HepG2 (cell line): ENCODE measurements around the gene TSNAX. TPM values are rescaled to one million over a fixed set of nuclear protein-coding genes. Genes with fewer than 3 reads are reported as not detected.

Experiments
- ATAC-seq: fragments of 200-7000 bp; cut with Tn5 transposase; 3 replicates; pipeline ENCODE4 v1.9.1; 2020; ENCODE audit warnings: mild to moderate bottlenecking, moderate library complexity
- BruUV-seq: library from RNA; stranded (reverse); fragments of 400-500 nt; replicated peaks from 2 replicates; lab custom pipeline; 2021; lab: Mats Ljungman, UMichigan
- CTCF ChIA-PET: fragments of 300-600 bp; formaldehyde crosslinking; extraction: SDS; loops from one replicate; lab custom pipeline; 2021; ENCODE audit warnings: low total read pairs, inconsistent platforms, low intra/inter-chr PET ratio; lab: Yijun Ruan, JAX
- POLR2A ChIA-PET: fragments of 350-600 bp; sonication (Branson Sonifier 250); formaldehyde crosslinking; loops from one replicate; lab custom pipeline; 2020; ENCODE audit warnings: antibody characterized with exemption, inconsistent platforms; lab: Yijun Ruan, JAX
- DNase-seq: peaks from one replicate; pipeline ENCODE4 v3.0.0-alpha.2; 2015; ENCODE audit warnings: low spot score
- FAIRE-seq: peaks from 3 replicates; lab custom pipeline; 2011; peaks lifted over from hg19 to GRCh38; lab: Jason Lieb, UNC
- H2AFZ ChIP-seq: one replicate; pipeline ENCODE4 v1.6.1; 2011; ENCODE audit warnings: low read length, inconsistent platforms
- H3K27ac ChIP-seq: fragments of 300-600 bp; 3 replicates; pipeline ENCODE4 v1.8.0; 2011; ENCODE audit warnings: mixed run types, mild to moderate bottlenecking, mixed read lengths, low read length, inconsistent platforms; ENCODE audit not compliant: insufficient read depth; ENCODE audit errors: extremely low read length
- H3K27me3 ChIP-seq, 2 experiments: fragments of 200-600 bp in 1 of 2; 2 replicates in 1 of 2; 3 replicates in 1 of 2; pipeline versions ENCODE4 v1.6.0 to v1.8.0; 2011; ENCODE audit warnings: low read length in 2 of 2, mild to moderate bottlenecking in 2 of 2, moderate library complexity in 2 of 2, inconsistent platforms in 1 of 2; ENCODE audit not compliant: insufficient read depth in 2 of 2, control insufficient read depth in 1 of 2
- H3K36me3 ChIP-seq, 2 experiments: fragments of 200-600 bp in 1 of 2; replicated peaks in 1 of 2; 2 replicates in 1 of 2; 3 replicates in 1 of 2; pipeline versions ENCODE4 v1.5.1 to v1.8.0; 2011; ENCODE audit warnings: low read length in 2 of 2, inconsistent platforms in 1 of 2; ENCODE audit not compliant: insufficient read depth in 2 of 2, control insufficient read depth in 1 of 2
- H3K4me1 ChIP-seq: 2 replicates; pipeline ENCODE4 v1.5.1; 2012; ENCODE audit warnings: low read length, inconsistent platforms; ENCODE audit not compliant: insufficient read depth
- H3K4me2 ChIP-seq: 2 replicates; pipeline ENCODE4 v1.6.0; 2011; ENCODE audit warnings: low read depth, low read length, inconsistent platforms
- H3K4me3 ChIP-seq, 3 experiments: fragments of 200-600 bp in 1 of 3; sonication (generic), shearing (Covaris generic) in 1 of 3; replicated peaks in 1 of 3; 2 replicates each; pipeline ENCODE4 v1.5.1; 2011 to 2016; ENCODE audit warnings: low read length in 3 of 3, inconsistent platforms in 2 of 3, low read depth in 2 of 3, mild to moderate bottlenecking in 2 of 3, control low read depth in 1 of 3, mixed read lengths in 1 of 3; ENCODE audit not compliant: insufficient read depth in 1 of 3
- H3K79me2 ChIP-seq: one replicate; pipeline ENCODE4 v1.6.1; 2011; ENCODE audit warnings: low read length, inconsistent platforms; ENCODE audit not compliant: insufficient read depth
- H3K9ac ChIP-seq: 2 replicates; pipeline ENCODE4 v1.6.0; 2011; ENCODE audit warnings: mild to moderate bottlenecking, low read depth, low read length, inconsistent platforms; ENCODE audit not compliant: insufficient read depth
- H3K9me3 ChIP-seq: 2 replicates; pipeline ENCODE4 v1.5.1; 2012; ENCODE audit warnings: mild to moderate bottlenecking, low read length
- H4K20me1 ChIP-seq: 2 replicates; pipeline ENCODE4 v1.6.0; 2011; ENCODE audit warnings: inconsistent platforms, mild to moderate bottlenecking, low read length, moderate library complexity; ENCODE audit not compliant: insufficient read depth
- EZH2 ChIP-seq: conservative IDR thresholded peaks from 2 replicates; pipeline ENCODE4 v1.6.1; 2012; ENCODE audit warnings: mild to moderate bottlenecking, low read depth, low read length, moderate library complexity
- MTERF4 ChIP-seq: sonication (generic); formaldehyde crosslinking; IDR thresholded peaks from 2 replicates; pipeline ENCODE4 v1.8.0; 2023; ENCODE audit warnings: mild to moderate bottlenecking, missing genetic modification reagents
- NCOA1 ChIP-seq: sonication (generic); formaldehyde crosslinking; IDR thresholded peaks from 2 replicates; pipeline ENCODE4 v1.9.0; 2021; ENCODE audit warnings: missing genetic modification reagents
- NFE2 ChIP-seq: sonication (generic); formaldehyde crosslinking; IDR thresholded peaks from 2 replicates; pipeline ENCODE4 v1.4.0; 2020; ENCODE audit warnings: missing genetic modification reagents
- RNF2 ChIP-seq: fragments of 450-650 bp; conservative IDR thresholded peaks from 2 replicates; pipeline ENCODE4 v1.6.1; 2016; ENCODE audit warnings: low read depth
- SUZ12 ChIP-seq: fragments of 150-350 bp; IDR thresholded peaks from 2 replicates; pipeline ENCODE4 v1.6.1; 2014; ENCODE audit warnings: low read depth, low read length
- THAP9 ChIP-seq: sonication (generic); formaldehyde crosslinking; IDR thresholded peaks from 2 replicates; pipeline ENCODE4; 2020; ENCODE audit warnings: missing genetic modification reagents, mild to moderate bottlenecking, borderline replicate concordance
- ZBTB10 ChIP-seq: sonication (generic); formaldehyde crosslinking; IDR thresholded peaks from 2 replicates; pipeline ENCODE4 v1.4.0; 2020; ENCODE audit warnings: missing genetic modification reagents, borderline replicate concordance
- ZBTB26 ChIP-seq: IDR thresholded peaks from 2 replicates; pipeline ENCODE4 v1.6.1; 2016; ENCODE audit warnings: missing compliant biosample characterization, missing genetic modification reagents, borderline replicate concordance
- ZNF703 ChIP-seq: sonication (generic); formaldehyde crosslinking; IDR thresholded peaks from 2 replicates; pipeline ENCODE4 v1.5.1; 2020; ENCODE audit warnings: missing genetic modification reagents, mild to moderate bottlenecking, moderate library complexity, borderline replicate concordance
- ZNF780A ChIP-seq: sonication (generic); formaldehyde crosslinking; IDR thresholded peaks from 2 replicates; pipeline ENCODE4 v1.8.0; 2022; ENCODE audit warnings: mild to moderate bottlenecking, missing genetic modification reagents, moderate library complexity
- WGBS: methylation state at CpG from one replicate; pipeline ENCODE4 v1.1.6; 2017; ENCODE audit warnings: low lambda C conversion rate; 5-methylcytosine and 5-hydroxymethylcytosine counted together
- in situ Hi-C: cut with HindIII; loops from 2 replicates; pipeline ENCODE4 v1.10.0; 2017; ENCODE audit warnings: low pct_unique_long_range_greater_than_20kb; ENCODE audit not compliant: extremely low pct_ligation_motif_present
- intact Hi-C: fragments of 100-400 bp; cut with micrococcal nuclease; formaldehyde crosslinking; loops from one replicate; pipeline ENCODE4 v1.10.0; 2022; ENCODE audit not compliant: unreplicated experiment
- polyA plus RNA-seq, 8 experiments: library from polyadenylated mRNA; depleted of rRNA in 3 of 8; stranded (reverse) in 7 of 8; unstranded in 1 of 8; fragments of >200 nt; fragmentation: Illumina TruSeq in 4 of 8; extraction: Trizol in 4 of 8; gene quantifications; 2 replicates each; pipeline versions ENCODE4 v1.2.1 to v1.2.3, GENCODE V29; 2011 to 2016; ENCODE audit warnings: low read depth in 4 of 8, missing spikeins in 1 of 8, mixed read lengths in 1 of 8; ENCODE audit not compliant: insufficient read depth in 1 of 8
- total RNA-seq, 5 experiments: library from RNA; depleted of rRNA; stranded (reverse); fragments of >200 nt; fragmentation: Illumina TruSeq; extraction: Trizol; gene quantifications; 2 replicates each; pipeline ENCODE4 v1.2.3, GENCODE V29; 2016; ENCODE audit warnings: low read depth in 1 of 5

The TSNAX gene
- total and polyA plus RNA-seq, 2 of the 13 experiments (the other 11 are each of a cell fraction or from before 2014, with no cell fraction given) = 13.2 to 46.2 TPM

GRCh38 chr1:231493421-231494185 lies 34.9 kb upstream of the TSNAX start:
- Histone ChIP-seq H3K9ac (no peak overlapping the region), H2AFZ (no peak overlapping the region), H3K4me2 (no peak overlapping the region; the same call in 1 of the 2 replicates), H3K4me1 (no peaks in the 10 kb centered on the region), H3K27ac (no peak overlapping the region), H3K9me3 (peaks cover 8% of the 10 kb centered on the region), H3K36me3 (no peaks in the 10 kb centered on the region), H3K27me3 (no peaks in the 10 kb centered on the region; a peak in 1 of 5 replicates), H4K20me1 (no peaks in the 10 kb centered on the region), H3K4me3 (no peak overlapping the region), H3K79me2 (no peaks in the 10 kb centered on the region)
- in situ Hi-C loops = no loop called here
- POLR2A ChIA-PET = no interaction called here
- intact Hi-C loops = no loop called here
- ATAC-seq = no peak
- FAIRE-seq = no peak
- no peak for DNase-seq
- CTCF ChIA-PET = no interaction called here
- 34% methylated on average over 6 of the region's 6 CpGs for WGBS
- BruUV-seq = no TSS peak
- TF ChIP-seq ZBTB10 (CRISPR knock-in tag) (no peak), ZBTB26 (no peak), SUZ12 (no peak), ZNF703 (CRISPR knock-in tag) (no peak), ZNF780A (no peak), EZH2 (no peak), THAP9 (no peak), NFE2 (CRISPR knock-in tag) (no peak), NCOA1 (CRISPR knock-in tag) (no peak), MTERF4 (CRISPR knock-in tag) (no peak), RNF2 (no peak)
